K562 (cell line): ENCODE data around the gene DCUN1D2.

Experiments
- CHD4 ChIP-seq: fragments of 200-600 bp; sonication (generic); IDR thresholded peaks from 3 replicates; pipeline ENCODE4 v1.6.1; 2012; ENCODE audit warnings: low read depth, mild to moderate bottlenecking, mixed read lengths, low read length, inconsistent platforms; ENCODE audit not compliant: insufficient read depth, insufficient replicate concordance, poor library complexity, severe bottlenecking
- ELF4 ChIP-seq: fragments of 450-650 bp; formaldehyde crosslinking; IDR thresholded peaks from 2 replicates; pipeline ENCODE4 v1.4.0; 2022; ENCODE audit warnings: missing genetic modification characterization
- FOS ChIP-seq: IDR thresholded peaks from 3 replicates; pipeline ENCODE4 v1.6.1; 2011; ENCODE audit not compliant: insufficient read length; ENCODE audit errors: extremely low read depth
- HDGF ChIP-seq: fragments of 450-650 bp; IDR thresholded peaks from 2 replicates; pipeline ENCODE4 v1.6.1; 2016
- POLR2A ChIP-seq: fragments of 450-650 bp; conservative IDR thresholded peaks from 2 replicates; pipeline ENCODE4 v1.6.1; 2016
- POLR3A ChIP-seq: IDR thresholded peaks from 2 replicates; pipeline ENCODE4 v1.6.1; 2011; ENCODE audit warnings: borderline replicate concordance, mild to moderate bottlenecking, moderate library complexity; ENCODE audit not compliant: insufficient read length, insufficient read depth; ENCODE audit errors: extremely low read depth
- SP2 ChIP-seq: IDR thresholded peaks from 2 replicates; pipeline ENCODE4 v1.6.1; 2011; ENCODE audit warnings: mild to moderate bottlenecking, low read depth, low read length, moderate library complexity; ENCODE audit not compliant: poor library complexity, severe bottlenecking; ENCODE audit errors: extremely low read depth
- ZBTB7A ChIP-seq: IDR thresholded peaks from 2 replicates; pipeline ENCODE4 v1.6.1; 2011; ENCODE audit warnings: low read depth, mild to moderate bottlenecking, low read length, moderate library complexity, borderline replicate concordance; ENCODE audit not compliant: control insufficient read depth
- ZNF239 ChIP-seq: fragments of 250-450 bp; sonication (Bioruptor Pico); IDR thresholded peaks from 2 replicates; pipeline ENCODE4 v1.4.0; 2020; ENCODE audit warnings: mild to moderate bottlenecking
- TF ChIP-seq, protein P1 (sequence below), 3 experiments: IDR thresholded peaks in 2 of 3; conservative IDR thresholded peaks in 1 of 3; 2 replicates each; pipeline ENCODE4 v1.5.1; 2011 to 2012; ENCODE audit warnings: low read length in 3 of 3, mild to moderate bottlenecking in 3 of 3, control low read depth in 2 of 3, improper control_type of control experiment in 1 of 3, inconsistent platforms in 1 of 3, low read depth in 1 of 3, mixed read lengths in 1 of 3, moderate library complexity in 1 of 3; ENCODE audit not compliant: insufficient read depth in 2 of 3
- TF ChIP-seq, protein P2 (sequence below): fragments of 200-600 bp; sonication (generic); IDR thresholded peaks from one replicate; pipeline ENCODE4 v1.6.1; 2012; ENCODE audit warnings: mild to moderate bottlenecking, low read depth, low read length, inconsistent platforms
- TF ChIP-seq, protein P3 (sequence below): sonication (generic); formaldehyde crosslinking; IDR thresholded peaks from 2 replicates; pipeline ENCODE4 v1.9.0; 2022; ENCODE audit warnings: mild to moderate bottlenecking, missing genetic modification reagents
- TF ChIP-seq, protein P4 (sequence below), 2 experiments: IDR thresholded peaks; 2 replicates each; pipeline ENCODE4 v1.6.1; 2012; ENCODE audit warnings: improper control_type of control experiment in 2 of 2, low read depth in 2 of 2, low read length in 2 of 2, borderline replicate concordance in 1 of 2

DNA sequence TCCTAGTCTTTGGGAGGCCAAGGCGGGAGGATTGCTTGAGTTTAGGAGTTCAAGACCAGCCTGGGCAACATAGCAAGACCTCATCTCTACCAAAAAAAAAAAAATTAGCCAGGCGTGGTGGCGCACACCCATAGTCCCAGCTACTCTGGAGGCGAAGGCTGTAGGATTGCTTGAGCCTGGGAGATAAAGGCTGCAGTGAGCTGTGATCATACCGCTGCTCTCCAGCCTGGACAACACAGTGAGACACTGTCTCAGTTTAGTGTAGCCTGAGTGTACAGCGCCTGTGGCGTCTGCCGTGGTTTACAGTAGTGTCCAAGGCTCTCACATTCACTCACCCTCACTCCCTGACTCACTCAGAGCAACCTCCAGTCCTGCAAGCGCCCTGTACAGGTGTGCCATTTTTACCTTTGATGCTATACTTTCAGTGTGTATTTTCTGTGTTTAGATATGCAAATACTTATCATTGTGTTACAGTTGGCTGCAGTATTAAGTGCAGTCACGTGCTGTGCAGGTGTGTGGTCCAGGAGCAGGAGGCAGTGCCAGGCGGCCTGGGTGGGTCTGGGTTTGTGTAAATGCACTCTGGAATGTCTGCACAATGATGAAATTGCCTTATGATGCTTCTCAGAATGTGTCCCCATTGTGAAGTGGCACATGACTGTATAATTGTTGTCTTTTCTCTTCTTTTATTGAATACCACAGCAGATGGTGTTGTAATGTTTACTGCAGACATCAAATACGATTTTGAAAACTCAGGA lies 36.1 kb upstream of the DCUN1D2 start:
- TF ChIP-seq, protein P1, sequence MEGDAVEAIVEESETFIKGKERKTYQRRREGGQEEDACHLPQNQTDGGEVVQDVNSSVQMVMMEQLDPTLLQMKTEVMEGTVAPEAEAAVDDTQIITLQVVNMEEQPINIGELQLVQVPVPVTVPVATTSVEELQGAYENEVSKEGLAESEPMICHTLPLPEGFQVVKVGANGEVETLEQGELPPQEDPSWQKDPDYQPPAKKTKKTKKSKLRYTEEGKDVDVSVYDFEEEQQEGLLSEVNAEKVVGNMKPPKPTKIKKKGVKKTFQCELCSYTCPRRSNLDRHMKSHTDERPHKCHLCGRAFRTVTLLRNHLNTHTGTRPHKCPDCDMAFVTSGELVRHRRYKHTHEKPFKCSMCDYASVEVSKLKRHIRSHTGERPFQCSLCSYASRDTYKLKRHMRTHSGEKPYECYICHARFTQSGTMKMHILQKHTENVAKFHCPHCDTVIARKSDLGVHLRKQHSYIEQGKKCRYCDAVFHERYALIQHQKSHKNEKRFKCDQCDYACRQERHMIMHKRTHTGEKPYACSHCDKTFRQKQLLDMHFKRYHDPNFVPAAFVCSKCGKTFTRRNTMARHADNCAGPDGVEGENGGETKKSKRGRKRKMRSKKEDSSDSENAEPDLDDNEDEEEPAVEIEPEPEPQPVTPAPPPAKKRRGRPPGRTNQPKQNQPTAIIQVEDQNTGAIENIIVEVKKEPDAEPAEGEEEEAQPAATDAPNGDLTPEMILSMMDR (IDR thresholded peaks at IDR 0.05 in 2 of 3, conservative IDR thresholded peaks at IDR 0.05 in 1 of 3; ENCODE audit: insufficient read depth in 2 of 3, low read depth in 1 of 3, low read length in 3 of 3), result no peak
- TF ChIP-seq ZNF239 (no peak), FOS (no peak), POLR2A (no peak), HDGF (no peak), ZBTB7A (no peak), POLR3A (no peak), SP2 (no peak), ELF4 (CRISPR knock-in tag) (no peak), CHD4 (no peak)
- TF ChIP-seq, protein P2, sequence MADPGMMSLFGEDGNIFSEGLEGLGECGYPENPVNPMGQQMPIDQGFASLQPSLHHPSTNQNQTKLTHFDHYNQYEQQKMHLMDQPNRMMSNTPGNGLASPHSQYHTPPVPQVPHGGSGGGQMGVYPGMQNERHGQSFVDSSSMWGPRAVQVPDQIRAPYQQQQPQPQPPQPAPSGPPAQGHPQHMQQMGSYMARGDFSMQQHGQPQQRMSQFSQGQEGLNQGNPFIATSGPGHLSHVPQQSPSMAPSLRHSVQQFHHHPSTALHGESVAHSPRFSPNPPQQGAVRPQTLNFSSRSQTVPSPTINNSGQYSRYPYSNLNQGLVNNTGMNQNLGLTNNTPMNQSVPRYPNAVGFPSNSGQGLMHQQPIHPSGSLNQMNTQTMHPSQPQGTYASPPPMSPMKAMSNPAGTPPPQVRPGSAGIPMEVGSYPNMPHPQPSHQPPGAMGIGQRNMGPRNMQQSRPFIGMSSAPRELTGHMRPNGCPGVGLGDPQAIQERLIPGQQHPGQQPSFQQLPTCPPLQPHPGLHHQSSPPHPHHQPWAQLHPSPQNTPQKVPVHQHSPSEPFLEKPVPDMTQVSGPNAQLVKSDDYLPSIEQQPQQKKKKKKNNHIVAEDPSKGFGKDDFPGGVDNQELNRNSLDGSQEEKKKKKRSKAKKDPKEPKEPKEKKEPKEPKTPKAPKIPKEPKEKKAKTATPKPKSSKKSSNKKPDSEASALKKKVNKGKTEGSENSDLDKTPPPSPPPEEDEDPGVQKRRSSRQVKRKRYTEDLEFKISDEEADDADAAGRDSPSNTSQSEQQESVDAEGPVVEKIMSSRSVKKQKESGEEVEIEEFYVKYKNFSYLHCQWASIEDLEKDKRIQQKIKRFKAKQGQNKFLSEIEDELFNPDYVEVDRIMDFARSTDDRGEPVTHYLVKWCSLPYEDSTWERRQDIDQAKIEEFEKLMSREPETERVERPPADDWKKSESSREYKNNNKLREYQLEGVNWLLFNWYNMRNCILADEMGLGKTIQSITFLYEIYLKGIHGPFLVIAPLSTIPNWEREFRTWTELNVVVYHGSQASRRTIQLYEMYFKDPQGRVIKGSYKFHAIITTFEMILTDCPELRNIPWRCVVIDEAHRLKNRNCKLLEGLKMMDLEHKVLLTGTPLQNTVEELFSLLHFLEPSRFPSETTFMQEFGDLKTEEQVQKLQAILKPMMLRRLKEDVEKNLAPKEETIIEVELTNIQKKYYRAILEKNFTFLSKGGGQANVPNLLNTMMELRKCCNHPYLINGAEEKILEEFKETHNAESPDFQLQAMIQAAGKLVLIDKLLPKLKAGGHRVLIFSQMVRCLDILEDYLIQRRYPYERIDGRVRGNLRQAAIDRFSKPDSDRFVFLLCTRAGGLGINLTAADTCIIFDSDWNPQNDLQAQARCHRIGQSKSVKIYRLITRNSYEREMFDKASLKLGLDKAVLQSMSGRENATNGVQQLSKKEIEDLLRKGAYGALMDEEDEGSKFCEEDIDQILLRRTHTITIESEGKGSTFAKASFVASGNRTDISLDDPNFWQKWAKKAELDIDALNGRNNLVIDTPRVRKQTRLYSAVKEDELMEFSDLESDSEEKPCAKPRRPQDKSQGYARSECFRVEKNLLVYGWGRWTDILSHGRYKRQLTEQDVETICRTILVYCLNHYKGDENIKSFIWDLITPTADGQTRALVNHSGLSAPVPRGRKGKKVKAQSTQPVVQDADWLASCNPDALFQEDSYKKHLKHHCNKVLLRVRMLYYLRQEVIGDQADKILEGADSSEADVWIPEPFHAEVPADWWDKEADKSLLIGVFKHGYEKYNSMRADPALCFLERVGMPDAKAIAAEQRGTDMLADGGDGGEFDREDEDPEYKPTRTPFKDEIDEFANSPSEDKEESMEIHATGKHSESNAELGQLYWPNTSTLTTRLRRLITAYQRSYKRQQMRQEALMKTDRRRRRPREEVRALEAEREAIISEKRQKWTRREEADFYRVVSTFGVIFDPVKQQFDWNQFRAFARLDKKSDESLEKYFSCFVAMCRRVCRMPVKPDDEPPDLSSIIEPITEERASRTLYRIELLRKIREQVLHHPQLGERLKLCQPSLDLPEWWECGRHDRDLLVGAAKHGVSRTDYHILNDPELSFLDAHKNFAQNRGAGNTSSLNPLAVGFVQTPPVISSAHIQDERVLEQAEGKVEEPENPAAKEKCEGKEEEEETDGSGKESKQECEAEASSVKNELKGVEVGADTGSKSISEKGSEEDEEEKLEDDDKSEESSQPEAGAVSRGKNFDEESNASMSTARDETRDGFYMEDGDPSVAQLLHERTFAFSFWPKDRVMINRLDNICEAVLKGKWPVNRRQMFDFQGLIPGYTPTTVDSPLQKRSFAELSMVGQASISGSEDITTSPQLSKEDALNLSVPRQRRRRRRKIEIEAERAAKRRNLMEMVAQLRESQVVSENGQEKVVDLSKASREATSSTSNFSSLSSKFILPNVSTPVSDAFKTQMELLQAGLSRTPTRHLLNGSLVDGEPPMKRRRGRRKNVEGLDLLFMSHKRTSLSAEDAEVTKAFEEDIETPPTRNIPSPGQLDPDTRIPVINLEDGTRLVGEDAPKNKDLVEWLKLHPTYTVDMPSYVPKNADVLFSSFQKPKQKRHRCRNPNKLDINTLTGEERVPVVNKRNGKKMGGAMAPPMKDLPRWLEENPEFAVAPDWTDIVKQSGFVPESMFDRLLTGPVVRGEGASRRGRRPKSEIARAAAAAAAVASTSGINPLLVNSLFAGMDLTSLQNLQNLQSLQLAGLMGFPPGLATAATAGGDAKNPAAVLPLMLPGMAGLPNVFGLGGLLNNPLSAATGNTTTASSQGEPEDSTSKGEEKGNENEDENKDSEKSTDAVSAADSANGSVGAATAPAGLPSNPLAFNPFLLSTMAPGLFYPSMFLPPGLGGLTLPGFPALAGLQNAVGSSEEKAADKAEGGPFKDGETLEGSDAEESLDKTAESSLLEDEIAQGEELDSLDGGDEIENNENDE, result no peak
- TF ChIP-seq, protein P3, sequence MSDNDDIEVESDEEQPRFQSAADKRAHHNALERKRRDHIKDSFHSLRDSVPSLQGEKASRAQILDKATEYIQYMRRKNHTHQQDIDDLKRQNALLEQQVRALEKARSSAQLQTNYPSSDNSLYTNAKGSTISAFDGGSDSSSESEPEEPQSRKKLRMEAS (CRISPR knock-in tag), result no peak
- TF ChIP-seq, protein P4, sequence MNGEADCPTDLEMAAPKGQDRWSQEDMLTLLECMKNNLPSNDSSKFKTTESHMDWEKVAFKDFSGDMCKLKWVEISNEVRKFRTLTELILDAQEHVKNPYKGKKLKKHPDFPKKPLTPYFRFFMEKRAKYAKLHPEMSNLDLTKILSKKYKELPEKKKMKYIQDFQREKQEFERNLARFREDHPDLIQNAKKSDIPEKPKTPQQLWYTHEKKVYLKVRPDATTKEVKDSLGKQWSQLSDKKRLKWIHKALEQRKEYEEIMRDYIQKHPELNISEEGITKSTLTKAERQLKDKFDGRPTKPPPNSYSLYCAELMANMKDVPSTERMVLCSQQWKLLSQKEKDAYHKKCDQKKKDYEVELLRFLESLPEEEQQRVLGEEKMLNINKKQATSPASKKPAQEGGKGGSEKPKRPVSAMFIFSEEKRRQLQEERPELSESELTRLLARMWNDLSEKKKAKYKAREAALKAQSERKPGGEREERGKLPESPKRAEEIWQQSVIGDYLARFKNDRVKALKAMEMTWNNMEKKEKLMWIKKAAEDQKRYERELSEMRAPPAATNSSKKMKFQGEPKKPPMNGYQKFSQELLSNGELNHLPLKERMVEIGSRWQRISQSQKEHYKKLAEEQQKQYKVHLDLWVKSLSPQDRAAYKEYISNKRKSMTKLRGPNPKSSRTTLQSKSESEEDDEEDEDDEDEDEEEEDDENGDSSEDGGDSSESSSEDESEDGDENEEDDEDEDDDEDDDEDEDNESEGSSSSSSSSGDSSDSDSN (IDR thresholded peaks at IDR 0.05; ENCODE audit: borderline replicate concordance in 1 of 2, low read depth in 2 of 2, low read length in 2 of 2), result no peak
